GM18868 (cell line): ENCODE data around the gene PGAM5.

Experiments
- ATAC-seq: cut with Tn5 transposase; IDR thresholded peaks from one replicate; pipeline ENCODE4 v1.9.1; 2021; ENCODE audit warnings: mild to moderate bottlenecking, moderate library complexity; ENCODE audit not compliant: unreplicated experiment

Gene PGAM5

DNA sequence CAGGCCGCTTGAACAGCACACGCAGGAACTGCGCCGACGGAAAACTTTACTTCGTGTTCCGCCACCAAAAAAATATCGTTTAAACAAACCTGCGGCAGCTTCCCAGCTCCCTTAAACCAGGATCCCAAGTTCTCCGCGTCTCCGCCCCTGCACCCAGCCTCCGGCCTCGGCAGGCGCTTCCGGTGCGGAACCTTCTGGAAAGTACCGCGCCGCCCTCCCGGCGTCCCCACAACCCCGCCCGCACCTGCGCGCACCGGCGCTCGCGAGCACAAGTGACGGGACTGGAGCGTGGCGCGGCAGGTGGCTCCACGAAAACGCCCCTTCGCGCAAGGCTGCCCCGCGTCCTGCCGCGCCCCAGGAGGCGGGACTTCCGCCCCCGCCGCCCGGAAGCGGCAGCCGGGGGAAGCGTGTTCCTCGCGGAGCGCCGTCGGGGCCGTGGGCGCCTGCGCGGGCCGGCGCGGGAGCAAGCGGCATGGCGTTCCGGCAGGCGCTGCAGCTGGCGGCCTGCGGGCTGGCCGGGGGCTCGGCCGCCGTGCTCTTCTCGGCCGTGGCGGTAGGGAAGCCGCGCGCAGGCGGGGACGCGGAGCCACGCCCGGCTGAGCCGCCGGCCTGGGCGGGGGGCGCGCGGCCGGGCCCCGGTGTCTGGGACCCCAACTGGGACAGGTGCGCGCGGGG lies at the start of gene PGAM5:
TSS of gene PGAM5 (plus strand) at position 438 of the 675 bp plus-strand sequence. CDS start at position 473, 35 bp downstream.
- ATAC-seq: peak; percentile 90

DNA sequence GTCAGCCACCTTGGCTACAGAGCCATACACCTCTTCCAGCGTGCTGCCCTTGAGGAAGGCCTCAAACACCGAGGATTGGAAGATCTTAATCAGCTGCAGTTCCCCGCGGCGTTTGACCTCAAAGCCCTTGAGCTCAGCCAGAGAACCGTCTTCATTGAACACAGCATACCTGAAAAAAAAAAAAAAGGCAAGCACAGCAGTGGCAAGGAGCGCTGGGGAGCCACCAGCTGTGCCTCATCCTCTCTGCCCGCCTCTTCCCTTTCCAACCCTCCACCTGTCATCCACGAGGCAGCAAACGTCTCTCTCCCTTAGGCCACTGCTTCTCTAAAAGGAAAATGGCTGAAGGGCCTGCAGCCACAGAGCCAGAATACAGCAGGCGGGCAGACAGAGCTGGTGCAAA lies 49.6 kb upstream of the PGAM5 start:
- no peak for ATAC-seq

DNA sequence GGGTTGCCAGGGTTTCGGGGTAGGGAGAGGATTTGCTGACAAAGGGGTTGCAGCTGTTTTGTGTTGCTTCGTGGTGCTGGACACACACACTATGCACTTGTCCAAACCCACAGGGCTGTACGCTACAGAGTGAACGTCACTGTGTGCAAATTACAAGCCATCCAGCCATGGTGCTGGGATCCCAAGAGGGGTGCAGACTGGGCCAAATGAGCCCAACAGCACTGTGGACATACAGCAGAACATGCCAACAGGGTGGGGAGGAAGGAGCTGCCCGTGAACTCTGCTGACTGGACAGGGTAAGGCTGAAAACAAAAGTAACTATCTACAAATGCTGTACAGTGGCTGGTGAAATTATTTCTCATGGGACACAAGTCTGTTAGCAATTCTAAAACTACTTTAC lies 48.7 kb upstream of the PGAM5 start:
- no peak for ATAC-seq

DNA sequence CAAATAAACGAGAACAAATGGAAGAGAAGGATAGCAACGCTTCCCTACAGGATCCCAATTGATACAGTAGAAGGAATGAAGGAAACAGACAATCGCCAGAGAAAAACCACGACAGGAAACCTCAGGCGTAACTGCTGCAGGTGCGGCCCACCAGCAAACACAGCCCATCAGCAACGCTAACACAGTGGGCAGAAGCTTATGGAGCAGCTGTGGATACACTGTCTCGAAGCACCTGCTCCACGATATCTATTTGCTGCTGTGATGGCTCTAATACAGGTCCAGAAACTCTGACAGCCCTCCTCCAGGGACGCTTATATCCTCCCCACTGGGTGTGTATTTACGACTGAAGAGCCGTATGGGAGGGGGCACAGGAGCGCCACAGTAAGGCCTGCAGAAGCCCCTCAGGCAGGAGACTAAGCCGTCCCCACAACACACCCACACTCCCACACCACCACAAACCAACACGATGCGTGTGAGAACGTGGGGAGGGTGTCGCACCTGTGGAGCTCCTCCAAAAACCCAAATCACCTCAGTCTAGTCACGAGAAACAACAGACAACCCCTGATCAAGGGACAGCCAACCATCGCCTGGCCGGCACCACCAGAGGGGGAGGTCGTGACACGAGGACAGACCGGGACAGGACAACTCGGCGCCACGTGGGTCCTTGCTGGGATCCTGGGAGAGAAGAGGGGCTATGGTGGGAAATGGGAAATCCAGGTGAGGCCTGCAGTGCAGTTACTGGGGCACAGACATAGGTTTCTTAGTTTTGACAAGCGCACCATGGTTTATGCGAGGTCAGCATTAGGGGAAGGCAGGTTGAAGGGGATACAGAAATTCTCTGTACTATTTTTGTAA lies 47.5 kb upstream of the PGAM5 start:
- ATAC-seq: no peak

- no peak for ATAC-seq
Observed at GRCh38 chr12:132664206-132665148, 46.2 kb upstream of the PGAM5 start.

DNA sequence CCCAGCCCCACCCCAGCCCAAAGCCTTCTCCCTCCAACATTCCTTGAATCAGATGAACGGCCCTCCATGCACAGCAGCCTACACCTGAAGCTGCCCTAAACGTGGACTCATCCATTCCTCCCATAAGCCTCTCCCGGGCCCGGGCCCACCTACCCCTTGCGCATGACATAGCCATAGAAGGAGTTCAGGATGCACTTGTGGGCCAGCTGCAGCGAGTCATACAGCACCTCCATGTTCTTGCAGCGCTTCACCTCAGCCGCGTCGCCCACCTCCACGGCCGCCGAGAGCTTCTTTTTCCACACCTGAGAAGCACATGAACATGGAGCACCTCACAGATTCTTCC lies 45.5 kb upstream of the PGAM5 start:
- no peak for ATAC-seq

GRCh38 chr12:132665794-132666193 lies 44.8 kb upstream of the PGAM5 start:
- ATAC-seq: no peak

GRCh38 chr12:132668191-132669088 lies 42.2 kb upstream of the PGAM5 start:
- ATAC-seq: no peak

DNA sequence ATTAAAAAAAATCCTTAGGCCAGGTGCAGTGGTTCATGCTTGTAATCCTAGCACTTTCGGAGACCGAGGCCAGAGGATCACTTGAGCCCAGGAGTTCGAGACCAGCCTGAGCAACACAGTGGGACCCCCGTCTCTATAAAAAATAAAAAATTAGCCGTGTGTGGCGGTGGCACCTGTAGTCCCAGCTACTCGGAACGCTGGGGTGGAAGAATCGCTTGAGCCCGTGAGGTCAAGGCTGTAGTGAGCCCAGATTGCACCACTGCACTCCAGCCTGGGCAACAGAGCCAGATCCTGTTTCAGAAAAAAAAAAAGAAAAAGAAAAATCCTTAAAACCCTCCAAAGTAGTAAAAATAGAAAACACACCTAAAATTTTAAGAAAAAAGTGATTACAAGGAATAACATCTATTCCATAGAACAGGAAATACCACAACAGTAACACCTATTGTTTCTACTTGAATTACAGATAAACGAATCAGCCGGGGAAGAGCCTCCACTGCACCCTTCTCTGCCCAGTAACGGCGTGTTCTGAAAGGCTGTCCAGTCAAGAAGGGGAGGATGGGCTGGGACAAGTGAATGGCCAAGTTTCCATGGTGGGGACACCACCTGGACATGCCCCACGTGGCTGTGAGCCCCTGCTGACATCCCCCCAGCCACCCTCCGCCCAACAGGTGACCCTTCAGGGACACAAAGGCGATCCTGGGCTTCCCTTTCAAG lies 41.3 kb upstream of the PGAM5 start:
- no peak for ATAC-seq

DNA sequence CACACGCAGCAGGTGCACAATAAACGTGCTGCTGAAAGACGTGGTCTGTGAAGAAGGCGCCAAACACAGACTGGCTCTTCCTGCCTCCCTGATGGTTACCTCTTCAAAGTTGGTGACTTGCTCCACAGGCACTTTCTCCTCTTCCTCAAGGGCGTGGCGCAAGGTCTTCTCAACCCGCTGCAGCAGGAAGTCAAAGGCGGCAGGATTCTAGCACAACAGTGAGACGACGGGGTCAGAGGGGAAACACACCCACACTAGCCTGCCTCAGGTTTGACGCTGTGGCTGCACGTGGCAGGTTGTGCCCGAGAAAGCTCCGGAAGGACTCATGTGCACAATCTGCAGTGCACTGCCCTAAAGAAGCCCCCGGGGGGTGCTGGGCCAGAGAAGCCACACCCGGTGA lies 38.5 kb upstream of the PGAM5 start:
- ATAC-seq: no peak

- no peak for ATAC-seq
Observed at GRCh38 chr12:132672678-132673077, 38.0 kb upstream of the PGAM5 start.

- ATAC-seq: no peak
Observed at GRCh38 chr12:132673288-132674179, 37.1 kb upstream of the PGAM5 start.

GRCh38 chr12:132674561-132674960 lies 36.1 kb upstream of the PGAM5 start:
- ATAC-seq: no peak

- no peak for ATAC-seq
Observed at GRCh38 chr12:132675757-132676432, 34.7 kb upstream of the PGAM5 start.

DNA sequence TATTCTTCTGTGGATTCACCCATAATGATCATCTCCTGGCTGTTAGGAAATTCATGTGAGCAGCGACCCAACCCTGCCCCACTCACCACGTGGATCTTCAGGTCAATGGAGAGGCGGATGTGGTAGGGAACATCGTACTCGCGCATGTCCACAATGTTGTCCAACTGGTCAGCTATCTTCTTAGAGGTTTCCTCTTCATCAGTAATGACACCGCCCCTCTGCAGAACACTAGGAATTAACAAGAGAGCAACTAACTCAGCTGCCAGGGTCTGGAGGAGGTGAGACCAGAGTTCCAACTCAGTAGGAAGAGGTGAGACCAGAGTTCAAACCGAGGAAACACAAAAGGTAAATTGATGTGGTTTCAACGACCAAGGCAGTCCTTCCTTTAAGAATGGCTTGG lies 33.1 kb upstream of the PGAM5 start:
- ATAC-seq: no peak

- no peak for ATAC-seq
Observed at GRCh38 chr12:132685400-132685799, 25.2 kb upstream of the PGAM5 start.

DNA sequence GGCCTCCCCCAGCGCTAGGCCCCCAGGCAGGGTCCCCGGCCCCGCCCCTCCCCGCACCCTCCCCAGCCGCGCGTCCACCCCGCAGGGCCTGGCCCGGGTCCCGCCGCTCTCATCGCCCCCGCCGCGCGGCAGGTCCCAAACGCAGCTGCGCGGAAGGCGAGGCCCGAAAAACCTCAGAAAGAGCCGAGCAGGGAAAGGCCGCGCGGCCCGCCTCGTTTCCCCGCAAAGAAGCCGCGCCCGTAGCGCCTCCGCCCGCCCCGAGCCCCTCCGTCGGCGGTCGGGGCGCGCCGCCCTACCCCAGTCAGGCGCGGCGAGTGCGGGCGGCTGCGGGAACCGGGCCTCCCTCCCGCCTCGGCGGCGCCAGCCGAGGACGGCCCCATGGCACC lies 23.8 kb upstream of the PGAM5 start:
- ATAC-seq: peak; percentile 12
